Spleen (tissue), 7 donors: Measurements from ENCODE around the gene CFAP43.
A peak's percentile ranks its signal among the peaks of the same experiment; 100 is the strongest.

Source experiments
- CTCF ChIP-seq, 11 experiments: fragments of 200-600 bp in 7 of 11; fragments of 450-650 bp in 4 of 11; sonication (generic) in 4 of 11; IDR thresholded peaks in 8 of 11; conservative IDR thresholded peaks in 3 of 11; 1 replicate in 7 of 11; 2 replicates in 4 of 11; pipeline versions ENCODE4 v1.4.0 to v1.8.0; 2016 to 2021; ENCODE audit warnings: antibody characterized with exemption in 11 of 11, inconsistent platforms in 4 of 11, mild to moderate bottlenecking in 1 of 11
- POLR2A ChIP-seq, 3 donors: fragments of 450-650 bp; IDR thresholded peaks; one replicate each; pipeline ENCODE4 v1.5.1; 2017; ENCODE audit warnings: antibody characterized with exemption in 3 of 3, mild to moderate bottlenecking in 1 of 3
- donor health status: DM: no; HTN: no; CAD: no; lungs with moderate emphysema.
- donor health status: DM: no; HTN: no; CAD: no.
- donor health status: DM: no; HTN: no; CAD: no.

- TF ChIP-seq CTCF (IDR thresholded peaks at IDR 0.05 in 8 of 11, conservative IDR thresholded peaks at IDR 0.05 in 3 of 11) (peak in 7 of 11 experiments; percentile 26 to 55 (median 42)), POLR2A (IDR thresholded peaks at IDR 0.05) (no peak)
These were observed 151.4 kb downstream of the CFAP43 start for GRCh38 chr10:104080762-104081161.
